ENCODE results near the gene ERGIC1.

DNA sequence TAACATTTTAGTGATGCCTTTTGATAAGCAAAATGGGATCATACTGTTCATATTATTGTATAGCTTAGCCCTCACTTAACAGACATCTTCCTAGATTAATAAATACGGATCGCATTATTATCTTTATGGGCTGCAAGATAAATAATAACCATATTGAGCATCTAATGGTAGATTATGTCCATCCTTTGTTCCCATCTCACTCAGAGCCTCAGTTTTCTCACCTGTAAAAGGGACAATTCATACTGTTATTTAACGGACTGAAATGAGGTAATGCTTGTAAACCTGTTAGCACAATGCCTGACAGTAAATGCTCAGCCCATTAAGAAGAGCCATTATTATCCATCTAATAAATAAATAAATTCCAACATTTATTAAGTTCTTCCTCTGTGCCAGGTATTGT is 122.2 kb downstream of the ERGIC1 start:
- TF ChIP-seq, protein P1, sequence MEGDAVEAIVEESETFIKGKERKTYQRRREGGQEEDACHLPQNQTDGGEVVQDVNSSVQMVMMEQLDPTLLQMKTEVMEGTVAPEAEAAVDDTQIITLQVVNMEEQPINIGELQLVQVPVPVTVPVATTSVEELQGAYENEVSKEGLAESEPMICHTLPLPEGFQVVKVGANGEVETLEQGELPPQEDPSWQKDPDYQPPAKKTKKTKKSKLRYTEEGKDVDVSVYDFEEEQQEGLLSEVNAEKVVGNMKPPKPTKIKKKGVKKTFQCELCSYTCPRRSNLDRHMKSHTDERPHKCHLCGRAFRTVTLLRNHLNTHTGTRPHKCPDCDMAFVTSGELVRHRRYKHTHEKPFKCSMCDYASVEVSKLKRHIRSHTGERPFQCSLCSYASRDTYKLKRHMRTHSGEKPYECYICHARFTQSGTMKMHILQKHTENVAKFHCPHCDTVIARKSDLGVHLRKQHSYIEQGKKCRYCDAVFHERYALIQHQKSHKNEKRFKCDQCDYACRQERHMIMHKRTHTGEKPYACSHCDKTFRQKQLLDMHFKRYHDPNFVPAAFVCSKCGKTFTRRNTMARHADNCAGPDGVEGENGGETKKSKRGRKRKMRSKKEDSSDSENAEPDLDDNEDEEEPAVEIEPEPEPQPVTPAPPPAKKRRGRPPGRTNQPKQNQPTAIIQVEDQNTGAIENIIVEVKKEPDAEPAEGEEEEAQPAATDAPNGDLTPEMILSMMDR (IDR thresholded peaks at IDR 0.05), result no peak
- TF ChIP-seq POLR2A (IDR thresholded peaks at IDR 0.05), result no peak
- no peak for TF ChIP-seq EP300 (IDR thresholded peaks at IDR 0.05)

Measured in tibial nerve (tissue), 4 donors.